Colonic mucosa (tissue), 4 donors: ENCODE results near the gene EFCAB7. TPM values are rescaled to one million over a fixed set of nuclear protein-coding genes. Genes with fewer than 3 reads are reported as not detected.

Experiments used
- DNase-seq: peaks from one replicate; pipeline ENCODE4 v3.0.0-alpha.2; 2020
- H3K27ac ChIP-seq: fragments of 200-600 bp; one replicate; pipeline ENCODE4 v1.8.0; 2021
- H3K27me3 ChIP-seq: fragments of 200-600 bp; one replicate; pipeline ENCODE4 v1.8.0; 2021
- H3K36me3 ChIP-seq: fragments of 200-600 bp; one replicate; pipeline ENCODE4 v1.8.0; 2021
- H3K4me1 ChIP-seq: fragments of 200-600 bp; one replicate; pipeline ENCODE4 v1.8.0; 2021; ENCODE audit warnings: mild to moderate bottlenecking
- H3K4me3 ChIP-seq: fragments of 200-600 bp; one replicate; pipeline ENCODE4 v1.8.0; 2021
- H3K9ac ChIP-seq, 2 donors: one replicate each; pipeline ENCODE4 v1.7.0; 2013; ENCODE audit warnings: control low read depth in 2 of 2, low read depth in 2 of 2, low read length in 2 of 2
- H3K9me3 ChIP-seq: fragments of 200-600 bp; one replicate; pipeline ENCODE4 v1.8.0; 2021
- intact Hi-C: fragments of 100-400 bp; cut with DNase I; formaldehyde crosslinking; loops from one replicate; pipeline ENCODE4 v1.14.1; 2022
- total RNA-seq, 2 donors: library from RNA; stranded (reverse); fragmentation: NEBNext Ultra II Directional in 1 of 2; extraction: Animal tissue kit (Norgen Biotek cat#: 25700) in 1 of 2; gene quantifications; one replicate each; pipeline ENCODE4 v1.2.1, GENCODE V29; 2021
- TF ChIP-seq, protein P1 (sequence below): fragments of 200-600 bp; IDR thresholded peaks from one replicate; pipeline ENCODE4 v1.8.0; 2022; ENCODE audit warnings: antibody characterized with exemption, mild to moderate bottlenecking
- donor health status: healthy.
- donor health status: DM: no; HTN: no; CAD: no.
- donor health status: DM: no; HTN: no; CAD: no.

Gene EFCAB7
- total RNA-seq, 2 donors from 2014 or later, result 2.0 to 3.8 TPM

DNA sequence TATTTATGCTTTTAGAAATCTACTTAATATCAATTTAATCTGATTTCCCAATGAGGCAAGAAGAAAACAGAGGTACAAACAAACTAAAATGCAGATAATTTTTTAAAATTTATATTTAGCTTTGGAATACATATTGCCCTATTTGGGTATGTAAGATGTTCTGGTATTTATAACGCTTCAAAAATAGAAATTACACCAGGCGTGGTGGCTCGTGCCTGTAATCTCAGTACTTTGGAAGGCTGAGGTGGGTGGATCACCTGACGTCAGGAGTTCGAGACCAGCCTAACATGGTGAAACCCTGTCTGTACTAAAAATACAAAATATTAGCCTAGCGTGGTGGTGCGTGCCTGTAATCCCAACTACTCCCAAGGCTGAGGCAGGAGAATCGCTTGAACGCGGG, 13.6 kb upstream of the EFCAB7 start:
- intact Hi-C loops, result no loop called here
- no peaks in the 10 kb centered on the region for H3K36me3 ChIP-seq
- TF ChIP-seq, protein P1, sequence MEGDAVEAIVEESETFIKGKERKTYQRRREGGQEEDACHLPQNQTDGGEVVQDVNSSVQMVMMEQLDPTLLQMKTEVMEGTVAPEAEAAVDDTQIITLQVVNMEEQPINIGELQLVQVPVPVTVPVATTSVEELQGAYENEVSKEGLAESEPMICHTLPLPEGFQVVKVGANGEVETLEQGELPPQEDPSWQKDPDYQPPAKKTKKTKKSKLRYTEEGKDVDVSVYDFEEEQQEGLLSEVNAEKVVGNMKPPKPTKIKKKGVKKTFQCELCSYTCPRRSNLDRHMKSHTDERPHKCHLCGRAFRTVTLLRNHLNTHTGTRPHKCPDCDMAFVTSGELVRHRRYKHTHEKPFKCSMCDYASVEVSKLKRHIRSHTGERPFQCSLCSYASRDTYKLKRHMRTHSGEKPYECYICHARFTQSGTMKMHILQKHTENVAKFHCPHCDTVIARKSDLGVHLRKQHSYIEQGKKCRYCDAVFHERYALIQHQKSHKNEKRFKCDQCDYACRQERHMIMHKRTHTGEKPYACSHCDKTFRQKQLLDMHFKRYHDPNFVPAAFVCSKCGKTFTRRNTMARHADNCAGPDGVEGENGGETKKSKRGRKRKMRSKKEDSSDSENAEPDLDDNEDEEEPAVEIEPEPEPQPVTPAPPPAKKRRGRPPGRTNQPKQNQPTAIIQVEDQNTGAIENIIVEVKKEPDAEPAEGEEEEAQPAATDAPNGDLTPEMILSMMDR, result no peak
- no peaks in the 10 kb centered on the region for H3K4me1 ChIP-seq
- H3K9ac ChIP-seq, result no peak overlapping the region
- no peak overlapping the region for H3K4me3 ChIP-seq
- no peak overlapping the region for H3K27ac ChIP-seq
- H3K27me3 ChIP-seq, result no peaks in the 10 kb centered on the region
- DNase-seq, result no peak
- no peaks in the 10 kb centered on the region for H3K9me3 ChIP-seq

DNA sequence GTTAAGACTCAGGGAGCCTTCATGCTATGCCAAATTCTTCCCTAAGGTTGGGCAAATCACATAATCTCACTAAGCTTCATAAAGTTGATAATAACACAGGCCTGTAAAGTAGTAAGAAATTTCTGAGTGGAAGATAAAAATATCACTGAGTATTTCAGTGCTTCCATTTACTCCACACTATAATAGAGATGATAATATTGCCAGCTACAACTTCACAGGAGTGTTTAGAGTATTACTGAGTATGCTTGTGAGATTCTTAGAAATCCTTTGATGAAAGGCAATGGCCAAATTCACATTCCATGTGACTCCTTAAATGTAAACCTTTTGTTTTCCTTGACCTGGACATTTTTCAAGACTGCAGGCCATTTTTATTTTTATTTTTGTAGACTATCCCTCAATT, 10.7 kb upstream of the EFCAB7 start:
- H3K36me3 ChIP-seq, result no peaks in the 10 kb centered on the region
- H3K9ac ChIP-seq, result no peak overlapping the region
- no peaks in the 10 kb centered on the region for H3K27me3 ChIP-seq
- H3K9me3 ChIP-seq, result no peaks in the 10 kb centered on the region
- H3K27ac ChIP-seq, result no peak overlapping the region
- TF ChIP-seq, protein P1, result no peak
- no peak overlapping the region for H3K4me3 ChIP-seq
- no peaks in the 10 kb centered on the region for H3K4me1 ChIP-seq
- no peak for DNase-seq
- intact Hi-C loops, result no loop called here

DNA sequence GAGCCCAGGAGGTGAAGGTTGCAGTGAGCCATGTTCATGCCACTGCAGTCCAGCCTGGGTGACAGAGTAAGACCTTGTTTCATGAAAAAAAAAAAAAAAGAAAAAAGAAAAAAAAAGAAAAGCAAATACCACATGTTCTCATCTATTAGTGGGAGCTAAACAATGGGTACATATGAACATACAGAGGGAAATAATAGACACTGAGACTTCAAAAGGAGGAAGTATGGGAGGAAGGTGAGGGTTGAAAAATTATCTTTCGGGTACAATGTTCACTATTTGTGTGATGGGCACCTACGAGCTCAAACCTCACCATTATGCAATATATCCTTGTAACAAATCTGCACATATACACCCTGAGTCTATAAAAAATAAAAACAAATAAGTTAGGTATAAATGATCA, 6.7 kb upstream of the EFCAB7 start:
- Histone ChIP-seq H3K36me3 (no peaks in the 10 kb centered on the region), H3K4me3 (no peak overlapping the region), H3K4me1 (no peaks in the 10 kb centered on the region), H3K9ac (no peak overlapping the region), H3K27ac (no peak overlapping the region), H3K9me3 (no peaks in the 10 kb centered on the region), H3K27me3 (no peaks in the 10 kb centered on the region)
- DNase-seq, result no peak
- intact Hi-C loops, result no loop called here
- TF ChIP-seq, protein P1, result no peak

DNA sequence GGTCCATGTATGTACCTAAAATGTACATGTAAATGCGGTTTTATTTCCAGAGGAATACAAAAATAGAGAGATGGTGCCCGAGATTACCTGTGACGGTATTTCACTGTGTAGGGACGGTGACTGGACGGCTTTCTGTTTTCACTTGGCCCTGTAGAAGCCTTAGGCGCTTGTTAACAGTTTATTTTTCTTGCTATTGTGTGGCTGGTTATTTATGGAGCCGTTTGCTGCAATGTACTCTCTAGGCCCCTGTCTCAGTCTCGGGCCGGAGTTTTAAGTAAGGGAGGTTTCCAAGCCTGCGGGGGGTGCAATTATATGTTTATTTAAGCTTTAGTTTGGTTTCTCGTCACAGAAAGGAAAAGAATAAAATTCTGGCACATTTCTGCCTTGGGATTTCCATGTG, 413 bp downstream of the EFCAB7 start:
- no peaks in the 10 kb centered on the region for H3K27me3 ChIP-seq
- no peaks in the 10 kb centered on the region for H3K9me3 ChIP-seq
- peak overlapping the region; percentile 48 for H3K4me3 ChIP-seq
- H3K4me1 ChIP-seq, result peaks cover 2% of the 10 kb centered on the region
- peak; percentile 22 for DNase-seq
- TF ChIP-seq, protein P1, result no peak
- H3K27ac ChIP-seq, result peak overlapping the region; percentile 90
- no peaks in the 10 kb centered on the region for H3K36me3 ChIP-seq
- H3K9ac ChIP-seq, result peak overlapping the region; percentile 64 to 89
- intact Hi-C loops, result loop anchor here (10.0 kb wide), 1 partner anchor 209 kb away; no protein-coding TSS in a partner anchor

DNA sequence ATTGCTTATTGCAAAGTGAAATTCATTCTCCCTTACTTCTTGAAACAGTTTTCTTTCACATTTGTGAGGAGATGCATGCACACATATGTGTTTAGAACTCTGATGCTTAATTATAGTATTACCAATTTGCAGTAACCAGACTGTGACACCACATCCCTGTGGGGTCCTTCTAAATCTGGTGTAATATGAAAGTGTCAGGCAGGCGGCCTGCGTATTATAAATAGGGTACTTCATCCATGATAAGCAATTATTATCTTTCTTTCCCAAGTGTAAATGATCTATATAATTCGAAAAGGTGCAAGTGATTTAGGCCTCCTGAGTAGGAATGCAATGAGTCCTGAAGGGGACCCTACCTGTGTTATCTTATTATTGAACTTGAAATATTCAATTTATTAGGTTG, 876 bp downstream of the EFCAB7 start:
- peak overlapping the region; percentile 48 for H3K4me3 ChIP-seq
- H3K9me3 ChIP-seq, result no peaks in the 10 kb centered on the region
- TF ChIP-seq, protein P1, result no peak
- no peak for DNase-seq
- intact Hi-C loops, result loop anchor here (10.0 kb wide), 1 partner anchor 209 kb away; no protein-coding TSS in a partner anchor
- H3K27me3 ChIP-seq, result no peaks in the 10 kb centered on the region
- peaks cover 2% of the 10 kb centered on the region for H3K4me1 ChIP-seq
- H3K9ac ChIP-seq, result peak overlapping the region in 1 of 2 donors; percentile 89
- H3K36me3 ChIP-seq, result no peaks in the 10 kb centered on the region
- peak overlapping the region; percentile 90 for H3K27ac ChIP-seq
